ENCODE measurements around the gene INTS11.

- TF ChIP-seq HDAC6 (IDR thresholded peaks at IDR 0.05; ENCODE audit: low read depth, low read length) (no peak), GTF2F1 (IDR thresholded peaks at IDR 0.05; ENCODE audit: low read length) (no peak), ERF (CRISPR knock-in tag; IDR thresholded peaks at IDR 0.05) (no peak), ZNF883 (CRISPR knock-in tag; IDR thresholded peaks at IDR 0.05; ENCODE audit: not compliant biosample characterization) (no peak), ZSCAN9 (CRISPR knock-in tag; IDR thresholded peaks at IDR 0.05; ENCODE audit: borderline replicate concordance) (no peak)
These were observed 38.7 kb downstream of the INTS11 start for GRCh38 chr1:1285611-1286311.
